Myocyte (in vitro differentiated cells): ENCODE results near the gene GANC. TPM values are rescaled to one million over a fixed set of nuclear protein-coding genes. Genes with fewer than 3 reads are reported as not detected.

Source experiments
- DNase-seq: peaks from one replicate; pipeline ENCODE4 v3.0.0-alpha.2; 2012; ENCODE audit warnings: low read depth
- total RNA-seq: library from RNA; depleted of rRNA; stranded (reverse); fragments of >200 nt; gene quantifications from 2 replicates; pipeline ENCODE4 v1.2.3, GENCODE V29; 2014

Gene GANC
- total RNA-seq, 1 donor from 2014 or later: 23.0 TPM

DNA sequence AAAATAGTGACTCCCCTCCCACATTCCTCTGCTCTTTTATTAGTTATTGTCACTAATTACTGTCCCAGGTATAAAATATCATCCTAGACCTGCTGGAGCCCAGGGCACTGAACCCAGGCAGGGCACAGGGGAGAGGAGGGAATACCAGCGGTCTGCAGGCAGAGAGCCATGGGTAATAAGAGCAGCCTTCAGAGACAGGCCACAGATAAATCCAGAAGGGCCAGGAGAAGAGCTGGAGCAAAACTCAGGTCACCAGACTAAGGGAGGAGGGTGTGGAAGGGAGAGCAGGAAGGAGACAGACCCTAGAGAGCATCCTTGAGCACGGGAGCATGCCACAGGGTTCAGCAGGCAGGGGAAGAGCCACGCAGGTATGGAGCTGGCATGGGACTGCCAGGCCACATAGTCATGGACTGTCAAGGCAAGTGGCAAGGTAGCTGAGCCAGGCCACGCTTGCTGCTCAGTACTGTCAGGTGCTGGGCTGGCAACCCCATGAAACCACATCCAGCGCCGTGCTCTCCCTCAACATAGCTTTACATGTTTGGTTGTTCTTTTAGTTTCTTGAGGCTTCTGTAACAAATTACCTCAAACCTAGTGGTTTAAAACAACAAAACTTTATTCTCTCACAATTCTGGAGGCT lies 70.7 kb downstream of the GANC start:
- DNase-seq: no peak

- DNase-seq: no peak
These were observed 71.8 kb downstream of the GANC start for GRCh38 chr15:42344763-42345162.

DNA sequence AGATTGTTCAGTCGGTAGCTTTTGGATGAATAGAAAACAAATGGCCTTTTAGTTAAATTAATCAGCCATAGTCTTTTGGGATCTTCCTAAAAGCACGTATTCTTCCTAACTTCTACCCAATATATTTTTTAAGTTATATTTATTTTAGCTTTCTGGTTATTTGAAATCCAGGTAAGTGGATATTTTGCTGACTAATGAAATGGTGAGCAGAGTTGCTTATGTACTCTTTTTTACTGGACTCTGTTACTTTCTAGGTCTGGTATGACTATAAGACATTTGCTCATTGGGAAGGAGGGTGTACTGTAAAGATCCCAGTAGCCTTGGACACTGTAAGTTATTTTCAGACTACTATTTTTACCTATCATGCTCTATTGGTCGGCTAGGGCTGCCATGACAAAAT lies 72.5 kb downstream of the GANC start:
- DNase-seq: no peak

- no peak for DNase-seq
These were observed 75.1 kb downstream of the GANC start for GRCh38 chr15:42348083-42348482.

GRCh38 chr15:42349186-42349585 lies 76.2 kb downstream of the GANC start:
- DNase-seq: no peak

DNA sequence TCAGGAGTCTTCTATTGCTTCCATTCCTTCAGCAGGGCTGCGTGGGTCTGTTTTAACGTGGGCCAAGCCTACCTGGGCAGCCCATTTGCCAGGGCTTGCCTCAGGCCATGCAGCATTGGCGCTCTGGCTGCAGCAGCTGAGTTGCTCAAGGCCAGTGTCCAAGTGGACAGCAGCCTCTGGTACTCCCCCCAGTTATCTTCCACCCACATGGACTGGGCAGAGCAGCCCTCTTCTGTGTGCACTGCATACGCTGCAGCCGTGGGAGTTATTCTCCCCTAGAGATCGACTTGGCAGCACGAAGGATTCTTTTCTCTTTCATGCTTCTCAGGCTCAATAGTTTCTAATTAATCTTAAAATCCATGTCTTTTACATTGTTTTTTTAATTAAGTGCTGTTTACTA lies 79.4 kb downstream of the GANC start:
- DNase-seq: no peak

GRCh38 chr15:42353061-42353460 lies 80.1 kb downstream of the GANC start:
- no peak for DNase-seq

DNA sequence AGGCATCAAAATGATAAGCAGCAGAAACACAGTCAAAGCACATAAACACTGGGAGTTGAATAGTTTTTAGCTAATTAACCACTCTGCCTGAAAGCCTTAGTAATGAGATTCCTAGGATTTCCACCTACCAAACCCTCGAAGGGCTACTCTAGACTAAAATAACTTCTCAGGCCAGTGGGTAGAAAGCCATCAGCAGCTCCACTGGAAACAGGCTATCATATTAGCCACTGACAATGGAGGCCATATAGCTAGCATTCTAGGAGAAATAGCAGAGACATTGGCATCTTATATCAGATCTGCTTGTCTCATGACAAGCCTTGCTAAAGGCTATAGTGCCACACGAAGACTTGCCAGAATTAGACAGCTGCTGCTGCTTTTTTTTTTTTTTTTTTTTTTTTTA lies 81.8 kb downstream of the GANC start:
- peak; percentile 51 for DNase-seq

DNA sequence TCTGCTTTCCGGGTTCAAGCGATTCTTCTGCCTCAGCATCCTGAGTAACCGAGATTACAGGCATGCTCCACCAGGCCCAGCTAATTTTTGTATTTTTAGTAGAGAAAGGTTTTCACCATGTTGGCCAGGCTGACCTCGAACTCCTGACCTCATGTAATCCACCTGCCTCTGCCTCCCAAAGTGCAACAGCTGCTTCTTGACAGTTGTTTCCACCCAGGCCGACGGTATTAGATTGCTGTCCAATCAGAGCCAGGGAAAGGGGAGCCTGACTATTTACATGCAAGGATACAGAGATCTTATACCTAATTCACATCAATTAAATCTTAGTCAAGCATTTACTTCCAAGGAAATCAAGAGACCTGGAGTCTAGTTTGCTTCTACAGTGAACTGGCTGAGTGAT lies 82.3 kb downstream of the GANC start:
- DNase-seq: peak; percentile 77

- peak; percentile 65 for DNase-seq
These were observed 83.8 kb downstream of the GANC start for GRCh38 chr15:42356851-42357250.

DNA sequence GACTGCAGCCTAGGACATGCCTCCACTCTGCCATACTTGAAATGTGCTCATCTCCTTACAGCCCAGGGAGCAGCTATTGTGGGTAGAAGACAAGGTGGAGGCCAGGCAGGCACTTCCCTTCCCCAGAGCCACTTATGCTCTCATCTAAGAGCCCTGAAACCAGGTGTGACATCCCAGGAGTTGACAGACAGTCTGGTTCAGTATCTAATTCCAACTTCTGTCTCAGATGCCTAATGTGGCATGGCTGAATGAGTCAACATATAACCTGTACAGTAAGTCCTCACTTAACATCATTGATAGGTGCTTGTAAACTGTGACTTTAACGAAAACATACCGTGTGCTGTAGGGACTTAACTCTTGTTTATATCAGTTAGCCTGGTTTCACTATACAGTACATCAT lies 85.1 kb downstream of the GANC start:
- DNase-seq: no peak

DNA sequence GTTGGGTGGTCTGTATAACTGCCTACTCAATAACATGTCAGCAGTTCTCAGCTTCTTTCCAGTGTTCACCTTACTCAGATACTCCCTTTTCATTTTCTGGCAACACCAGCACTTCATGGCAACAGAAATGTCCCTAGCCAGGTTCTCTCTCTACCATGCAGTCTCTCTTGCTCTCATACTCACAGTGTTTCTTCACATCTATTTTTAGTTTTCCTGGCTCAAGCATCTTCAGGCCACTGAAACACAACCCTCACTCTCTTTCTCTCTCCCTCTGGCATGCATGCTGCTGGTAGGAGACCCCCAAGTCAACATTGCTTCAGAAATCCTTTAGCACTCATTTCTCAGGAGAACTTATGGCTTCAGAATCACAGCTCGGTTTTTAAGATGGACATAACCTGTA lies 86.2 kb downstream of the GANC start, which contains the start of gene CAPN3:
Gene CAPN3 (plus strand): TSS at position 253 of the 400 bp plus-strand sequence. CDS start 305 bp downstream, outside the sequence.
- peak; percentile 44 for DNase-seq

- DNase-seq: no peak
These were observed 87.0 kb downstream of the GANC start for GRCh38 chr15:42359985-42360384.

DNA sequence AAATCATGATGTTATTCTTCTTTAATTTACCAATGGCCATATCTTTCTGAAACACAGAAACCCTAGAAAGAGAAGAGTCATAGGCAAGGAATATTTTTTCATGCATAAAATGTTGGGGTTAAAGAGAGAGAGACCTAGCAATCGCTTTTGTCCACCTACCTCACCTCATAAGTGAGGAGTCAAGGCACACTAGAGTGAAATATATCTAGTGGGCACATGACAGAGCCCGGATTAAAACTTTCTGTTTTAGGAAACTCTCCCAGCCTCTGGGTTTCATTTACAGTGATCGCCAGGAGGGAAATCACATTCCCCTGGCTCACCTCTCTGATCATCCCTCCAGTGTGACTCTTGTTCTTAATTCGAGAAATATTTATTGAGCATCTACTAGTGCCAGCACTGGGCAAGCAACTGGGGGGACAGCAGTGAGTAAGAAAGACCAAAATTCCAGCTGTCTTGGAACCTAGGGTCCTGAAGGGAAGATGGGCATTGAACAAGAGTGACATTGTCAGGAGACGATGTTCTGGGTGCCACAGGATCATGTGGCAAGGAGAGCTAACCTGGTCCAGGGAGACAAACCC lies 87.6 kb downstream of the GANC start:
- DNase-seq: no peak

DNA sequence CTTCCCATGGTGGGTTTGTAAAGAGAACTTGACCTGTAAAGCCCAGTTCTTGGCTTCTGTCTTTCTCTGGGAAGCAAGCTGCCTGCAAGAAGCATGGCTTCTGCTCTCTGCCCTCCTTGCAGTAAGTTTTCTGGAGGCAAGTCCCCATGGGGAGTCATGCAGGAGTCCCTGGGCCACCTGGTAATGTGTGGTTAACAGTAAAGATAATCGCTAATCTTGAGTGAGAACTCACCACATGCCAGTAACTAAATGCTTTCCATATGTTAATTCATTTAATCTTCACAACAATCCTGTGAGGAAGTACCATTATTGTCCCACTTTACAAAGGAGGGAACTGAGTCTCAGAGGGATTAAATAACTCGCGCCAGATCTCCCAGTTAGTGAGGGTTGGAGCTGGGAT lies 90.5 kb downstream of the GANC start:
- DNase-seq: no peak

DNA sequence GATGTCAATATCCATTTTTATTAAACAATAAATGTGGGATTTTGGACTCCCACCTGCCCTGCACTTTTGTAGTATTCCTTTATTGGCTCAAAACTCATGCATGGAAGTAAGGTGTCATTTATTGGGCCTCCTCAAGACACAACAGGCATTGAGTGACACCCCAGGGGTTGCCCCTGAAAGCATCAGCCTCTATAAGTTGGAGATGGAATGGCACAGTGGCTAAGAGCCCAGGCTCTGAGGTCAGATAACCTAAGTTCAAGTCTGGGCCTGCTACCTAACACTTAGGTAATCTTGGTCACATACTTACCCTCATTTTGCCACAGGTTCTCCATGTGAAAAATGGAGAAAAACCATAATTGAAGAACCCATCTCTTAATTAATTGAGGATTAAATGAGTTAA lies 90.9 kb downstream of the GANC start:
- no peak for DNase-seq

DNA sequence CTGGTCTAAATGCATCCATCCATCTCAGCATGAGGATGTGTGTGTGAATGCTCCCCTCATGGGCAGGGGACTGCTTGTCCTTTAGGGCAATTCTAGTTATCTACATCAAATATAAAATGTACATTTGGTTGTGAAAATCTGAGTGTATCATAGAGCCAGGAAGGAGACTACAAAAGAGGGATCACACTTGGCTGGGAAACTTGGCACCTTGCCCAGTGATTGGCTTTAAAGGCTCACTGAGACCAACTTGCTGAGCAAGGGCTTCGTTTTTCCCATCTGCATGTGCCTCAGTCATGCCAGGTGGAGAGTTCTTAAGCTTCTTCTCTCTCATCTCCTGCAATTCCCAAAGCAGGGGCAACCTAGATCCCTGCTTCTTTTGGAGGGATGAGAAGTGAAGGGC lies 91.5 kb downstream of the GANC start:
- peak; percentile 24 for DNase-seq

DNA sequence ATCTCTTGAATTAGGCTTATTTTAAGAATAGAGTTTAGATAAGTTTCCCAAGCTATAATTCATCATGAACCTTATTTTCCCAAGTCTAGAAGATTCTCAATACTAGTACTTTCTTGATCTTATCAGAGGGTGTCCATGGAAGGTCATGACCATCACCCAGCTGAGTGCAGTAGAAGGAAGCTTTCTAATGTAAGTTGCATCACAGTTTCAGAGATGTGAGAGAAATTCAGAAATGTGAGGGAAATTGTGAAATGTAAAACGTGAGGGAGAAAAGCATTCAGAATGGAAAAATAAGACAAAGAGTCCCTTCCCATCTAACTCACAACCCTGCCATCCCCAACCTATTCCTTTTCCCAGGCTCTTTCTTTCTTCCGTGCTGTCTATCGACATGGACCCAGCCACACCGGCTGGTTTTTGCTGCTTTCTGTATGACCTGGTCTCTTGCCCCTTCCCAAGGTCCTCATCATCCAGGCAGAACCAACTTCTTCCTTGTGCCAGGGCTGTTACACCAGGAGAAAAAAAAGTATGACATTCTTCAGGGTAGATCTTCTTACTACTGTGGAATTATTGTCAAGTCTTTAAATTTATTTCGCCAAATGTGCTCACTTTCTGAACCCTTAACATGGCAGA lies 93.0 kb downstream of the GANC start:
- DNase-seq: no peak

GRCh38 chr15:42367041-42367440 lies 94.0 kb downstream of the GANC start:
- no peak for DNase-seq

DNA sequence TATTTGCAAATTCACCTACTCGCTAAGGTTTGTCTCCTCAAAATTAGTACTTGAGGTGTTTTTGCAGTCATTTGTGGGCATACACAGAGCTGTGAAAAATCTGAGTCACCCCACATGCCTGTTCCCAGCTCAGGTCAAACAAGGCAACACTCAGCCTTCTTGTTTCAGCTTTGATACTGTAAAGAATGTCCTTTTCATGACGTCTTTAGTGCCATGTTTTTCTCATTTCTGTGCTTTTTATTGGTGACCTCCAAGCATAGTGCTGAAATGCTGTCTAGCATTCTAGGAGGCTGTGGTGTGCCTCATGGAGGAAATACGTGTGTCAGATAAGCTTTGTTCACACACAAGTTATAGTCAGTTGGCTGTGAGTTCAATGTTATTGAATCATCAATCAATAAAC lies 95.1 kb downstream of the GANC start:
- no peak for DNase-seq

DNA sequence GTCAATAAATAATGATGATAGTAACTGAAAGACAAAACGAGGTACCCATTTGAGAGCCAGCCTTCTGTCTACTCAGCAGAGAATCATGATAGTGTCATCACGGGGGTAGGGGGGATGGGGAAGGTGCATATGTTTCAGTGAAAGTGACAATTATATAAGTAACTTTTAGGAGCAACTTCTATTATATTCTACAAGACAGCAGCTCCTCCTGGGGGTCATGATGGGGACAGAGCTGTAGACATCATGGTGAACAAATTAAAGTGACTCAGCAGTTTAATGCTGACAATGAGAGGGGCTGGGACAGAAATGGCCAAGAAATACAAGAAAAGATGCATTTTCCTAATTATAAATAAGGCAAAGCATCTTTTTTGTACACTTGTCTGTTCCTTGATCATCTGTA lies 98.1 kb downstream of the GANC start:
- DNase-seq: no peak

GRCh38 chr15:42373274-42373673 lies 100.3 kb downstream of the GANC start:
- DNase-seq: no peak

DNA sequence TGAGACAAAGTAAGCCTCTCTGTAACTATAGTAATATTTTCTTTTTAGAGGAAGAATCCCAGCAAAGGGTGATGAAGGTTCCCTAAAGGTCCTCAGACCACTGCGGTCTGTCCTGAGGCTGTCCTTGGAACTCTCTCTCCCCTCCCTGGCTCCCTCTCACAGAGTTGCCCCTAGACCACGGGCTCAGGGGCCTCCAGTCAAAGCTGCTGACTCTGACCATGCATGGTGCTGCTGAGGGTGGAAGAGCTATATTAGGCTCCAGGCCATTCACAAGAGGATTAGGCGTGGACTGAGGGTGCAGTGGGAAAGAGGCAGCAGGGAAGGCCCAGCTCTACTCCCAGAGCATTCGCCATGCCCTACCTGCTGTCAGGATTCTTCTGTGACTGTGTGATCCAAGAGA lies 100.9 kb downstream of the GANC start:
- DNase-seq: peak; percentile 41
